CD4-positive, CD25-positive, alpha-beta regulatory T cell (primary cell): ENCODE data around the gene PIGS. TPM values are rescaled to one million over a fixed set of nuclear protein-coding genes. Genes with fewer than 3 reads are reported as not detected.

ENCODE experiments used
- ATAC-seq, 2 donors: fragments of 150-1000 bp; cut with Tn5 transposase; one replicate each; pipeline ENCODE4 v1.10.0; 2021; ENCODE audit warnings: low read depth in 2 of 2, moderate number of reproducible peaks in 2 of 2, moderate library complexity in 1 of 2
- DNase-seq, 3 donors: peaks; one replicate each; pipeline versions ENCODE4 v3.0.0 to v3.0.0-alpha.2; 2012 to 2022; ENCODE audit warnings: mixed read lengths in 1 of 3
- H3K27ac ChIP-seq: one replicate; pipeline ENCODE4 v1.7.0; 2013; ENCODE audit warnings: mild to moderate bottlenecking, low read length; ENCODE audit not compliant: insufficient read depth, poor library complexity, severe bottlenecking
- H3K27me3 ChIP-seq: one replicate; pipeline ENCODE4 v1.7.0; 2013; ENCODE audit warnings: low read length; ENCODE audit not compliant: control insufficient read depth, insufficient read depth
- H3K36me3 ChIP-seq: one replicate; pipeline ENCODE4 v1.7.0; 2013; ENCODE audit warnings: mild to moderate bottlenecking, low read length, moderate library complexity; ENCODE audit not compliant: control insufficient read depth, insufficient read depth
- H3K4me1 ChIP-seq: 2 replicates; pipeline ENCODE4 v1.7.0; 2013; ENCODE audit warnings: mild to moderate bottlenecking, low read length; ENCODE audit not compliant: insufficient read depth, control insufficient read depth, poor library complexity, severe bottlenecking
- H3K4me3 ChIP-seq: one replicate; pipeline ENCODE4 v1.7.0; 2013; ENCODE audit warnings: low read depth, mild to moderate bottlenecking, low read length, moderate library complexity
- H3K9me3 ChIP-seq, 2 experiments: 1 replicate in 1 of 2; 2 replicates in 1 of 2; pipeline ENCODE4 v1.7.0; 2013; ENCODE audit warnings: low read length in 2 of 2, mild to moderate bottlenecking in 1 of 2, moderate library complexity in 1 of 2; ENCODE audit not compliant: control insufficient read depth in 2 of 2
- H3K27ac Mint-ChIP-seq, 3 donors: one replicate each; pipeline ENCODE4 v1.8.0; 2020 to 2022; ENCODE audit warnings: mild to moderate bottlenecking in 3 of 3, mixed read lengths in 3 of 3, moderate library complexity in 2 of 3
- H3K27me3 Mint-ChIP-seq: one replicate; pipeline ENCODE4 v1.8.0; 2022; ENCODE audit warnings: mild to moderate bottlenecking, mixed read lengths
- H3K36me3 Mint-ChIP-seq: one replicate; pipeline ENCODE4 v1.8.0; 2020; ENCODE audit warnings: mixed read lengths
- H3K4me1 Mint-ChIP-seq, 4 donors: one replicate each; pipeline ENCODE4 v1.8.0; 2020 to 2022; ENCODE audit warnings: mixed read lengths in 4 of 4, mild to moderate bottlenecking in 1 of 4
- H3K4me3 Mint-ChIP-seq, 4 donors: one replicate each; pipeline ENCODE4 v1.8.0; 2020 to 2022; ENCODE audit warnings: mild to moderate bottlenecking in 4 of 4, mixed read lengths in 4 of 4, moderate library complexity in 3 of 4
- H3K9me3 Mint-ChIP-seq, 7 donors: one replicate each; pipeline ENCODE4 v1.8.0; 2020 to 2022; ENCODE audit warnings: mixed read lengths in 7 of 7, mild to moderate bottlenecking in 3 of 7, moderate library complexity in 2 of 7
- polyA plus RNA-seq, 4 donors: library from polyadenylated mRNA; unstranded; fragments of 300-500 nt; fragmentation: Illumina TruSeq; gene quantifications; one replicate each; pipeline ENCODE4 v1.2.3, GENCODE V29; 2021
- total RNA-seq: library from RNA; stranded (reverse); gene quantifications from one replicate; pipeline ENCODE4 v1.2.3, GENCODE V29; 2022

PIGS gene
- total and polyA plus RNA-seq, 5 donors from 2014 or later, result 53.3 to 82.6 (median 67.1) TPM

DNA sequence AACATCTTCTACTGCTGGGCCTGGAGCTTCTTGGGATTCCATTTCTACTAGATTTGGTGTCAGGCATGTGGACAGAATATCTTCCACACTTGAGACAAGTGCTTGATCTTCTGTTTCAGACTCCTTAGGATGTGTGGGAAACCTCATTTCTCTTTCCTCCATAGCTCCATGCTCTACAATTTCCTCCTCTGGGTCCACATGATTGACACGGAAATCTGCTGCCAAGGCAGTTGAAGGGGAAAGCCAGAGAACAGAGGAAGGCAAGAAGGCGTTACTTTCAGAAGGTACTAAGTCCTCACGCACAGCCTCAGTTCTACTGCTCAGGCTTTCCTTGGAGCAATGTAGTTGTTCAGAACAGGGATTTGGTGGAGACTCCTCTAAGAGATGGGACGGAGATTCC is 20.9 kb upstream of the PIGS start:
- DNase-seq (no peak), ATAC-seq (no peak)
- H3K4me3 ChIP-seq, result no peak overlapping the region
- no peaks in the 10 kb centered on the region for H3K9me3 ChIP-seq
- no peaks in the 10 kb centered on the region for H3K4me1 ChIP-seq
- H3K4me3 Mint-ChIP-seq, result no peak overlapping the region
- H3K36me3 Mint-ChIP-seq, result peaks cover 13% of the 10 kb centered on the region
- no peak overlapping the region for H3K27ac ChIP-seq
- no peaks in the 10 kb centered on the region for H3K36me3 ChIP-seq
- H3K27ac Mint-ChIP-seq, result no peak overlapping the region
- H3K27me3 ChIP-seq, result no peaks in the 10 kb centered on the region
- H3K4me1 Mint-ChIP-seq, result peaks cover 0 to 7% (median 1%) of the 10 kb centered on the region in 4 donors
- H3K9me3 Mint-ChIP-seq, result no peaks in the 10 kb centered on the region
- no peaks in the 10 kb centered on the region for H3K27me3 Mint-ChIP-seq

DNA sequence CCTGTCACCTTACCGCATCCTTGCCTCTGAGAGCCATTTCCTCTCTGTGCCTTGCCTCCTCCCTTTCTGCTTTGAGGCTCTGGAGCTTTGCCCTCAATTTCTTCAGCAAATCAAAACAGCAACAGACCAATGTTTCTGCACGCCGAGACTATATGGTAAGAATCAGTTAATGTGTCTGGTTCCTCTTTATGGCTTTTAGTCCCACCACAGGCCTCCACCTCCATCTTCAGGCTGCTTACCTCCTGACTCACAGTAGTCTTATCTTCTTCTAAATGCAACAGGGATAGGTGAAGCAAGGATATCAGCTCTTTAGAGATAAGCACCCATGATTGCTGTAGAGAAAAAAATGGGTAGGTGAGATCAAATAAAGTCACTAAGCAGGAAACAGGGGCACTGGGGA is 14.5 kb upstream of the PIGS start:
- H3K9me3 ChIP-seq, result no peaks in the 10 kb centered on the region
- no peak overlapping the region for H3K4me3 ChIP-seq
- H3K36me3 Mint-ChIP-seq, result peaks cover 14% of the 10 kb centered on the region
- H3K27me3 Mint-ChIP-seq, result no peaks in the 10 kb centered on the region
- ATAC-seq, result no peak
- H3K4me1 ChIP-seq, result no peaks in the 10 kb centered on the region
- peaks cover 0 to 7% (median 0%) of the 10 kb centered on the region in 4 donors for H3K4me1 Mint-ChIP-seq
- H3K27me3 ChIP-seq, result no peaks in the 10 kb centered on the region
- H3K27ac ChIP-seq, result no peak overlapping the region
- no peak overlapping the region for H3K4me3 Mint-ChIP-seq
- DNase-seq, result no peak
- no peaks in the 10 kb centered on the region for H3K9me3 Mint-ChIP-seq
- peaks cover 24% of the 10 kb centered on the region for H3K36me3 ChIP-seq
- H3K27ac Mint-ChIP-seq, result peak overlapping the region in 1 of 3 donors; percentile 5

DNA sequence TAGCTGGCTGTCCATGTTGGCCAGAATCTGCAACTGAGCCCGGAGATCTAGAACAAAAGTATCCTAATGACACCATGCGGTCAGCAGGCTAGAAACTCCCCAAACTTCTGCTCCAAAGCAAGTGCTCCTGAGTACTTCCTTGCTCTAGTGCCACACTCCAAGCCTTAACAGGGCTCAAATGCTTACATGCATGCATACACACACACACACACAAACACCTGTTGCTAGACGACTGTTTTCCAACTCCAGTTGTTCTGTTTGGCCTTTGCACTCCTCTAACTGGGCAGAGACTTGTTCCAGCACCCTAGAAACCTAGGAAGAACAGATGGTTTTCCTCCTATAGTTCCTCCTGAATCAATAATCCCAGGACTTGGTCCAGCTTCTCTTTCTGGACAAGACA is 13.1 kb upstream of the PIGS start:
- no peaks in the 10 kb centered on the region for H3K4me1 ChIP-seq
- no peaks in the 10 kb centered on the region for H3K27me3 ChIP-seq
- H3K27me3 Mint-ChIP-seq, result no peaks in the 10 kb centered on the region
- no peak overlapping the region for H3K27ac Mint-ChIP-seq
- H3K4me1 Mint-ChIP-seq, result peaks cover 0 to 17% (median 0%) of the 10 kb centered on the region in 4 donors
- no peak overlapping the region for H3K4me3 Mint-ChIP-seq
- peaks cover 18% of the 10 kb centered on the region for H3K36me3 Mint-ChIP-seq
- no peak for ATAC-seq
- no peak overlapping the region for H3K27ac ChIP-seq
- no peaks in the 10 kb centered on the region for H3K9me3 Mint-ChIP-seq
- no peaks in the 10 kb centered on the region for H3K9me3 ChIP-seq
- no peak overlapping the region for H3K4me3 ChIP-seq
- peaks cover 24% of the 10 kb centered on the region for H3K36me3 ChIP-seq
- DNase-seq, result no peak

DNA sequence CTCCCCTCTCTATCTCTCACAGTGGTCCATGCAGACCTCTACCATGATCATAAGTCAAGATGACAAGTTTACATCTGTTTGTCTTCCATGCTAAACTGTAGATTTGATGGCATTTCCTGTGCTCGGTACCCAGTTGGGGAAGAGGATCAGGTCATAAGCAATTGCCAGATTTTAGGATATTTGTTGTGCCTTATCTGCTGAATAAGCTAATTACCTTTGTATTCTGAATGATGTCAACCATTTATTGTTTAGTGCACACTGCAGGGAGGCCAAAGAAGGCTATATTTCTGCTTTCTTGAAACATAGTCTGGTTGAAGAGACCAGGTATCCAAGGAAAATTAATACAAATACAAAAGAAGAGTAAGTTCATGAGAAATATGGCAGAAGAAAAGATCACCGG is 11.2 kb upstream of the PIGS start:
- no peak for ATAC-seq
- H3K4me3 ChIP-seq, result no peak overlapping the region
- Mint-ChIP-seq H3K4me1 (peaks cover 0 to 12% (median 0%) of the 10 kb centered on the region in 4 donors), H3K27me3 (no peaks in the 10 kb centered on the region), H3K4me3 (no peak overlapping the region), H3K27ac (no peak overlapping the region), H3K9me3 (no peaks in the 10 kb centered on the region), H3K36me3 (peaks cover 11% of the 10 kb centered on the region)
- peaks cover 24% of the 10 kb centered on the region for H3K36me3 ChIP-seq
- no peak for DNase-seq
- H3K27me3 ChIP-seq, result no peaks in the 10 kb centered on the region
- H3K27ac ChIP-seq, result no peak overlapping the region
- peaks cover under 1% of the 10 kb centered on the region for H3K4me1 ChIP-seq
- no peaks in the 10 kb centered on the region for H3K9me3 ChIP-seq

DNA sequence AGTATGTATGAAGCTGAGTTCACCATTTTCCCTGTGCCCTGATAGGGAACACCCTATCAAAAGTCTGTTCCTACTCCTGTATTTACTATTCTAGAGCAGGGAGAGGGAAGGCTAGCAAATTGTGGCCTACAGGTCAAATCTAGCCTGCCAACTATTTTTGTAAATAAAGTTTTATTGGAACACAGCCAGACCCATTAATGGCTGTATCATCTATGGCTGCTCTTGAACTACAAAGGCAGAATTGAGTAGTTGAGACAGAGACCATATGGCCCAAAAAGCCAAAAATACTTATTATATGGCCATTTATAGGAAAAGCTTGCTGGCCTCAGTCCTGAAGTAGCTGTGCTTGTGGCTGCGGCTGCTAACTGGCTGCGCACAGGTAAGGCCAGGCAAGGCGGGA is 9.6 kb upstream of the PIGS start:
- Histone ChIP-seq H3K36me3 (peaks cover 22% of the 10 kb centered on the region), H3K4me1 (peaks cover 10% of the 10 kb centered on the region), H3K4me3 (no peak overlapping the region), H3K27me3 (no peaks in the 10 kb centered on the region), H3K9me3 (no peaks in the 10 kb centered on the region), H3K27ac (no peak overlapping the region)
- Mint-ChIP-seq H3K4me1 (peaks cover 0 to 24% (median 10%) of the 10 kb centered on the region in 4 donors), H3K36me3 (peaks cover 8% of the 10 kb centered on the region), H3K4me3 (peak overlapping the region in 2 of 4 donors; percentile 20 to 81), H3K27ac (peak overlapping the region in 1 of 3 donors; percentile 12), H3K9me3 (no peaks in the 10 kb centered on the region), H3K27me3 (no peaks in the 10 kb centered on the region)
- no peak for ATAC-seq
- DNase-seq, result no peak

DNA sequence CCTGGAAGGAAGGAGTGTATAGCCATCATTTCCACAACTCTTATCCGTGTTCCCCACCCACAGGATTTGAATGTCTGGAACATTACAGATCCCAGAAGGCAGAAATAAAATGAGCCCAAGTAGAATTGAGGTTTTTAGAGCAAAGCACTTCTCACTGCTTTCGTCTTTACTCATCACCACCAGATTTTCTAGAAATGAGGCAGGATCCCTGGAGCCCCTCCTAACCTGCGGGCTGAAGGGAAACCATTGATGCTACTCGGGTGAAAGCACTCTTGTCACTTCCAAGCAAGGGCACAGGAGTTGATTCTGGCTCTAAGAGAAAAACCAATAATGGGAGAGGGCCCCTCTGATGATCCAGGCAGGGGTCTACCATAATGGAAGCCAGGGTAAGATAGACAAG is 8.2 kb upstream of the PIGS start:
- Histone ChIP-seq H3K27me3 (no peaks in the 10 kb centered on the region), H3K27ac (no peak overlapping the region), H3K4me1 (peaks cover 12% of the 10 kb centered on the region), H3K4me3 (no peak overlapping the region), H3K9me3 (no peaks in the 10 kb centered on the region), H3K36me3 (peaks cover 11% of the 10 kb centered on the region)
- no peak overlapping the region for H3K4me3 Mint-ChIP-seq
- ATAC-seq (no peak), DNase-seq (no peak)
- no peaks in the 10 kb centered on the region for H3K9me3 Mint-ChIP-seq
- H3K36me3 Mint-ChIP-seq, result peaks cover 4% of the 10 kb centered on the region
- peaks cover 0 to 29% (median 18%) of the 10 kb centered on the region in 4 donors for H3K4me1 Mint-ChIP-seq
- no peaks in the 10 kb centered on the region for H3K27me3 Mint-ChIP-seq
- peak overlapping the region in 1 of 3 donors; percentile 21 for H3K27ac Mint-ChIP-seq

DNA sequence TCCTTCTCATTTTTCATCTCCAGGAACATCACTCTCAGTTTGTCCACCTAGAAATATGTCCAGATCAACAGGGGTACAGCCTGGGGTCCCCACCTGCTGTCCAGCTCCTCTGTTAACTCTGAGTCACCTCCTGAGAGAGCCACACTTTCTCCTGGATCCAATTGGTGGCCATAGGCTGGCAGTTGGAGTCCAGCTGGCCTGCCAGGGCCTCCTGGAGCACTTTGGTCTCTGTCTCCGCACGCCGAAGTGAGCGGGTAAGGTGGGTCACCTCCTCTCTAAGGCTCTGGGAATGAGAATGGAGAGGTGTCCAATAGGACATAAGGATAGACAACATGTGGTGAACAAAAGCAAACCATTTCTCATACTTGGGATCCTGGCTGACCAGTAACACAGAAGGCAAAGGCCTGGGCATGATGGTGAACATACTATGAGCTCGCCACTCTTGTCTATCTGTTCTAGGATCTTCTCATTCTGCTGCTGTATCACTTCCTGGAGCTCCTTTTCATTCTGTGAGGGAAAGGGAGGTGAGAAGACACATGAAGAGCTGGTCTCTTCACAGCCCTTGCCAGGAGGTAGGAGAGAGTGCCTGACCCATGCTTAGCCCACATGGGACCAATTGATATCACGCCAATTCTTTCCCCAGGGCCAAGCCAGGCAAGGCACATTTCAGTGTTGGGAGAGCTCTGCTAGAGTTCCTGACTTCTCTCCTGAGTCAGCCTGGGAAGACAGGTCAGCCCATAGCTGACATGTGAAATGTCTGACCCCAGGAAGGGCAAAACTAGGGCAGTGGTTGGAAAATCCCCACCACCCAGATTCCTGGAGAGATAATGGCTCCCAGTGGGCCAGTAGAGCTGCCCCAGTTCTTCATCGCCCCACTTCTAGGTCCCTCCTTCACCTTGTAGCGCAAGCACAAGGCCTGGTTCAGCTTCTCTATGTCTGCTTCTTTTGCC is 7.2 kb upstream of the PIGS start:
- ATAC-seq, result no peak
- Mint-ChIP-seq H3K9me3 (no peaks in the 10 kb centered on the region), H3K4me1 (peaks cover 0 to 35% (median 24%) of the 10 kb centered on the region in 4 donors), H3K36me3 (peaks cover 7% of the 10 kb centered on the region), H3K27me3 (no peaks in the 10 kb centered on the region), H3K27ac (no peak overlapping the region), H3K4me3 (peak overlapping the region in 2 of 4 donors; percentile 29)
- no peaks in the 10 kb centered on the region for H3K9me3 ChIP-seq
- H3K4me1 ChIP-seq, result peaks cover 12% of the 10 kb centered on the region
- peak overlapping the region; percentile 7 for H3K27ac ChIP-seq
- DNase-seq, result no peak
- H3K4me3 ChIP-seq, result no peak overlapping the region
- peaks cover 2% of the 10 kb centered on the region for H3K36me3 ChIP-seq
- no peaks in the 10 kb centered on the region for H3K27me3 ChIP-seq

DNA sequence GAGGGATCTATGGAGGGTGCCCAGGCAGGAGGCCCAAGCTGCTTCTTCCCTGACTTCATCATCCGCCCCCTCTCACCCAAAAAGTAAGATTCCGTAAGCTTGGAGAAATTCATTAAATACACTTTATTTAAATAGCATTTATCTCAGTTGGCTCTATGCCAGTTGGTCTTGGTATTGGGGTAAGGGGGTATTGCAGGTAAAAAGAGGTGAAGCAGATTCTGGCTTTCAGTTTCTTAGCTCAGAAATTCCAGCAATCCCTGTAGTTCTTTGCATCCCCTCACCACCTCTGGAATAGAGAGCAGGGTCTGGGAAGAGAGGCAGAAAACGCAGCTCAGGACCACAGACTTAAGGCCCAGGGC is 6.1 kb upstream of the PIGS start:
- no peaks in the 10 kb centered on the region for H3K27me3 Mint-ChIP-seq
- Histone ChIP-seq H3K4me3 (peak overlapping the region; percentile 74), H3K4me1 (peaks cover 19% of the 10 kb centered on the region), H3K9me3 (no peaks in the 10 kb centered on the region), H3K36me3 (no peaks in the 10 kb centered on the region), H3K27me3 (no peaks in the 10 kb centered on the region), H3K27ac (peak overlapping the region; percentile 59)
- H3K4me1 Mint-ChIP-seq, result peaks cover 0 to 46% (median 32%) of the 10 kb centered on the region in 4 donors
- DNase-seq (no peak), ATAC-seq (no peak)
- no peaks in the 10 kb centered on the region for H3K9me3 Mint-ChIP-seq
- H3K4me3 Mint-ChIP-seq, result peak overlapping the region in 1 of 4 donors; percentile 79
- peaks cover 7% of the 10 kb centered on the region for H3K36me3 Mint-ChIP-seq
- peak overlapping the region in 2 of 3 donors; percentile 95 for H3K27ac Mint-ChIP-seq
